HG02943 (cell line): ENCODE measurements around the gene CLEC2L.

Experiments used
- ATAC-seq: cut with Tn5 transposase; IDR thresholded peaks from one replicate; pipeline ENCODE4 v1.9.1; 2021; ENCODE audit warnings: mild to moderate bottlenecking, low read depth, moderate library complexity; ENCODE audit not compliant: unreplicated experiment

The CLEC2L gene

GRCh38 chr7:139572704-139573385 is 49.4 kb downstream of the CLEC2L start:
- no peak for ATAC-seq

- ATAC-seq, result no peak
These were observed 50.4 kb downstream of the CLEC2L start for GRCh38 chr7:139573871-139574270.

- no peak for ATAC-seq
These were observed 51.3 kb downstream of the CLEC2L start for GRCh38 chr7:139574618-139575337.

GRCh38 chr7:139575338-139575680 is 51.8 kb downstream of the CLEC2L start:
- ATAC-seq, result no peak

- no peak for ATAC-seq
These were observed 52.9 kb downstream of the CLEC2L start for GRCh38 chr7:139576179-139576973.

- ATAC-seq, result no peak
These were observed 57.0 kb downstream of the CLEC2L start for GRCh38 chr7:139580435-139580834.

- no peak for ATAC-seq
These were observed 58.7 kb downstream of the CLEC2L start for GRCh38 chr7:139582130-139582650.

GRCh38 chr7:139582671-139583155 is 59.2 kb downstream of the CLEC2L start:
- ATAC-seq, result no peak

- no peak for ATAC-seq
These were observed 60.5 kb downstream of the CLEC2L start for GRCh38 chr7:139583826-139584553.

GRCh38 chr7:139585042-139585441 is 61.6 kb downstream of the CLEC2L start:
- no peak for ATAC-seq

GRCh38 chr7:139586286-139586685 is 62.8 kb downstream of the CLEC2L start:
- ATAC-seq, result no peak

- no peak for ATAC-seq
These were observed 64.0 kb downstream of the CLEC2L start for GRCh38 chr7:139587535-139587934.

GRCh38 chr7:139588632-139589031 is 65.1 kb downstream of the CLEC2L start:
- no peak for ATAC-seq

GRCh38 chr7:139589474-139589873 is 66.0 kb downstream of the CLEC2L start:
- no peak for ATAC-seq

GRCh38 chr7:139591550-139592195 is 68.2 kb downstream of the CLEC2L start:
- ATAC-seq, result no peak

GRCh38 chr7:139592801-139593461 is 69.4 kb downstream of the CLEC2L start:
- ATAC-seq, result no peak

- ATAC-seq, result no peak
These were observed 70.6 kb downstream of the CLEC2L start for GRCh38 chr7:139594090-139594489.
